ENCODE measurements around the gene ELOVL2. TPM values are rescaled to one million over a fixed set of nuclear protein-coding genes. Genes with fewer than 3 reads are reported as not detected.

Gene ELOVL2
- total RNA-seq, 2 experiments from 2014 or later = not detected

DNA sequence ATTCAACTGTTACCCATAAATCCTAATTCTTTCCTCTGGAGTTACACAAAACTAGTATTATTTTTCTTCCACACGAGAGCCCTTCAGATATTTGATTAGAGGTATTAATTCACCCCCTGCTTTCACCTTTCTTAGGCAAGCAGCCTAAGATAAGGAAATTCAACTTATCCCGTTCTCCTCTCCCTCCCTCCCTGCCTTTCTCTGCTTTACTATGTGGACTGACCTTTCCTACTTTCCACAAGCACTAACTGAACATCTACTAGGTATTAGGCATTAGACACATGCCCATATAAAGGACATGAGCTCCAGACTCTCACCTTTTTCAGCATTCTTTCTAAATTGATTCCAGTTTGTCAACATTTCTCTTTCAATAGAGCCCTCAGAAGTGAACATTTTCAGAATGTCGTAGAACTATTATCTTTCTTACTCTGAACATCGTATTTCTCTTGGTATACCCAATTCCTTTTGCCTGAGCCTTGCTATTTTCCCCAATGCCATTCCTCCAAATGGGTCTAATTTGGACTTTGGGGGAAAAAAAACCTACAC is 16.5 kb downstream of the ELOVL2 start:
- CTCF ChIA-PET (ENCODE audit: unreplicated experiment) = no interaction called here
- BruUV-seq (replicated peaks) = no TSS peak
- H3K4me2 ChIP-seq (ENCODE audit: low read length) = no peak overlapping the region
- H3K36me3 ChIP-seq (ENCODE audit: insufficient read depth, low read length) = no peaks in the 10 kb centered on the region
- H3K9me2 ChIP-seq (ENCODE audit: insufficient read depth, low read length) = no peaks in the 10 kb centered on the region
- POLR2A ChIA-PET = interaction anchor here (0.7 to 1.1 kb wide), 5 partner anchors 9 to 50 kb away, joined by 3 to 4 read pairs (median 3); no protein-coding TSS in a partner anchor
- peaks cover 11% of the 10 kb centered on the region for H3K4me1 ChIP-seq (ENCODE audit: insufficient read depth, low read length, poor library complexity, severe bottlenecking)
- no peak for DNase-seq (ENCODE audit: low spot score)
- no peak overlapping the region for H2AFZ ChIP-seq (ENCODE audit: low read length)
- no peaks in the 10 kb centered on the region for H3K79me2 ChIP-seq (ENCODE audit: insufficient read depth, low read depth, low read length)
- no peak for TF ChIP-seq EZH2phosphoT487 (IDR thresholded peaks at IDR 0.05; ENCODE audit: borderline replicate concordance, low read depth, low read length)
- no peak overlapping the region for H3K4me3 ChIP-seq (ENCODE audit: low read depth, low read length, poor library complexity, severe bottlenecking)
- intact Hi-C loops (cut with micrococcal nuclease; ENCODE audit: unreplicated experiment) = loop anchor here (2.0 kb wide), 1 partner anchor 15 kb away; no protein-coding TSS in a partner anchor
- H4K20me1 ChIP-seq (ENCODE audit: insufficient read depth, low read length) = no peaks in the 10 kb centered on the region
- H3K27ac ChIP-seq (ENCODE audit: low read depth, low read length, poor library complexity, severe bottlenecking) = no peak overlapping the region
- H3K9me3 ChIP-seq (ENCODE audit: low read length) = no peaks in the 10 kb centered on the region

DNA sequence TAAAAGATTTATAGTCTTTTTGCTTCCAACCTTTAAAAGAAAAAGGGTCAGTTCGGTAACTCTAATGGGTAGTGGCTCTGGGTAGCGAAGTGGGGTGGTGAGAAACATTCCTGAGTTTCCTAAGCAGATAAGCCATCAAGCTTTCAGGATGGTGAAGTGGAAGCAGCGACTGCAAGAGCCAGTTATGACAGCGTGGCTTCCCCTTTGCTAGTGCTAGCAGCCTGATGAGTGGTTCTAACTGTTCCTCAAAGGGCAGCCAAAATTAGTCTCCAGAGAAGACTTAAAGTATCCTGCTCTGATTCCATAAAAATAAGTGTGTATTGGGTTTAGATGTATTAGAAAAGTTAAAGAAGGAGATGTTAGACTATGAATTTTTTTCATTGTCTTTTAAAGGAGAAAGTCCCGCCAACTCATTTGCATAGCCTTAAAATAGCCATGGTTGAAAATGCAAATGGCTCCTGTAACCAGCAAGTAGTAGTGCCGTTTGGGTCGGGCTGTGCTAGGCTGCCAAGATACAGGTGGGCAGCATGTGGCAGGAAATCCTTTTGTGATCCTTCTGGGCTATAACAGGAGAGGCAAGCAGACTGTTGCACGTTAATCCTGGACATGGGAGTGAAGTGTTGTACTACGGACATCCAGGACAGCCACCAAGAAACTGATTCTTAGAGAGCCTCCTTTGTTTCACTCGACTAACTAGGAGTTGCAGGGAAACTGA is 18.0 kb downstream of the ELOVL2 start:
- TF ChIP-seq EZH2phosphoT487 (IDR thresholded peaks at IDR 0.05; ENCODE audit: borderline replicate concordance, low read depth, low read length) = no peak
- TF ChIP-seq, protein P1, sequence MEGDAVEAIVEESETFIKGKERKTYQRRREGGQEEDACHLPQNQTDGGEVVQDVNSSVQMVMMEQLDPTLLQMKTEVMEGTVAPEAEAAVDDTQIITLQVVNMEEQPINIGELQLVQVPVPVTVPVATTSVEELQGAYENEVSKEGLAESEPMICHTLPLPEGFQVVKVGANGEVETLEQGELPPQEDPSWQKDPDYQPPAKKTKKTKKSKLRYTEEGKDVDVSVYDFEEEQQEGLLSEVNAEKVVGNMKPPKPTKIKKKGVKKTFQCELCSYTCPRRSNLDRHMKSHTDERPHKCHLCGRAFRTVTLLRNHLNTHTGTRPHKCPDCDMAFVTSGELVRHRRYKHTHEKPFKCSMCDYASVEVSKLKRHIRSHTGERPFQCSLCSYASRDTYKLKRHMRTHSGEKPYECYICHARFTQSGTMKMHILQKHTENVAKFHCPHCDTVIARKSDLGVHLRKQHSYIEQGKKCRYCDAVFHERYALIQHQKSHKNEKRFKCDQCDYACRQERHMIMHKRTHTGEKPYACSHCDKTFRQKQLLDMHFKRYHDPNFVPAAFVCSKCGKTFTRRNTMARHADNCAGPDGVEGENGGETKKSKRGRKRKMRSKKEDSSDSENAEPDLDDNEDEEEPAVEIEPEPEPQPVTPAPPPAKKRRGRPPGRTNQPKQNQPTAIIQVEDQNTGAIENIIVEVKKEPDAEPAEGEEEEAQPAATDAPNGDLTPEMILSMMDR (conservative IDR thresholded peaks at IDR 0.05; ENCODE audit: low read length) = no peak
- peak overlapping the region; percentile 34; the same call in 1 of the 2 replicates for H2AFZ ChIP-seq (ENCODE audit: low read length)
- no peaks in the 10 kb centered on the region for H3K9me3 ChIP-seq (ENCODE audit: low read length)
- POLR2A ChIA-PET = interaction anchor here (0.7 to 1.0 kb wide), 2 partner anchors 11 to 27 kb away, joined by 3 to 6 read pairs; no protein-coding TSS in a partner anchor
- no peaks in the 10 kb centered on the region for H3K79me2 ChIP-seq (ENCODE audit: insufficient read depth, low read depth, low read length)
- BruUV-seq (replicated peaks) = no TSS peak
- H3K4me1 ChIP-seq (ENCODE audit: insufficient read depth, low read length, poor library complexity, severe bottlenecking) = peaks cover 11% of the 10 kb centered on the region
- CTCF ChIA-PET (ENCODE audit: unreplicated experiment) = no interaction called here
- no peaks in the 10 kb centered on the region for H4K20me1 ChIP-seq (ENCODE audit: insufficient read depth, low read length)
- peak overlapping the region; percentile 78 for H3K4me2 ChIP-seq (ENCODE audit: low read length)
- no peak overlapping the region for H3K27ac ChIP-seq (ENCODE audit: low read depth, low read length, poor library complexity, severe bottlenecking)
- no peaks in the 10 kb centered on the region for H3K36me3 ChIP-seq (ENCODE audit: insufficient read depth, low read length)
- intact Hi-C loops (cut with micrococcal nuclease; ENCODE audit: unreplicated experiment) = no loop called here
- peak; percentile 43 for DNase-seq (ENCODE audit: low spot score)
- H3K9me2 ChIP-seq (ENCODE audit: insufficient read depth, low read length) = no peaks in the 10 kb centered on the region
- peak overlapping the region; percentile 24 for H3K4me3 ChIP-seq (ENCODE audit: low read depth, low read length, poor library complexity, severe bottlenecking)

DNA sequence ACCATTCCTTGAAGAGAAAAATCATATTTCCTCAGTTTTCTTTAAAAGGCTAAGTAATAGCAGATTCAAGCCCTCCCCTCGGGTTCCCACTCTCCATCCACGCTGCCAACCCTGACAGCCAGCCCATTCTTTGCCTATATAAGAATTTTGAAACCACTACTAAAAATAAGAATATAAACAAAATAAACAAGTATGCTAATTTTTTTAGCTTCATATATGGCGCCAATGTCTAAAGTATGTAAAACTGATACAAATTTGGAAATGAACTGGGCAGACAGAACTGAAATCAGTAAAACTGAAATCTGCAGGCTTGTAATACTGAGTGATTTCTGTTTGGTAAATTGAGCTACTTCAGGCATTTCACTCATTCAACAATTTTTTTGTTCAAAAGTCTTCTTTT is 19.0 kb downstream of the ELOVL2 start:
- H3K4me1 ChIP-seq (ENCODE audit: insufficient read depth, low read length, poor library complexity, severe bottlenecking) = peaks cover 11% of the 10 kb centered on the region
- no peak overlapping the region for H3K4me3 ChIP-seq (ENCODE audit: low read depth, low read length, poor library complexity, severe bottlenecking)
- DNase-seq (ENCODE audit: low spot score) = no peak
- TF ChIP-seq, protein P1 (conservative IDR thresholded peaks at IDR 0.05; ENCODE audit: low read length) = no peak
- TF ChIP-seq EZH2phosphoT487 (IDR thresholded peaks at IDR 0.05; ENCODE audit: borderline replicate concordance, low read depth, low read length) = no peak
- H3K4me2 ChIP-seq (ENCODE audit: low read length) = no peak overlapping the region
- H3K79me2 ChIP-seq (ENCODE audit: insufficient read depth, low read depth, low read length) = no peaks in the 10 kb centered on the region
- H4K20me1 ChIP-seq (ENCODE audit: insufficient read depth, low read length) = no peaks in the 10 kb centered on the region
- CTCF ChIA-PET (ENCODE audit: unreplicated experiment) = no interaction called here
- no peaks in the 10 kb centered on the region for H3K36me3 ChIP-seq (ENCODE audit: insufficient read depth, low read length)
- no peaks in the 10 kb centered on the region for H3K9me2 ChIP-seq (ENCODE audit: insufficient read depth, low read length)
- no peak overlapping the region for H3K27ac ChIP-seq (ENCODE audit: low read depth, low read length, poor library complexity, severe bottlenecking)
- no peaks in the 10 kb centered on the region for H3K9me3 ChIP-seq (ENCODE audit: low read length)
- BruUV-seq (replicated peaks) = no TSS peak
- H2AFZ ChIP-seq (ENCODE audit: low read length) = no peak overlapping the region
- intact Hi-C loops (cut with micrococcal nuclease; ENCODE audit: unreplicated experiment) = no loop called here
- POLR2A ChIA-PET = interaction anchor here (1.0 kb wide), 1 partner anchor 12 kb away, joined by 3 read pairs; no protein-coding TSS in a partner anchor

Measured in OCI-LY7 (cell line).